ENCODE data around the gene LEMD3. TPM values are rescaled to one million over a fixed set of nuclear protein-coding genes. Genes with fewer than 3 reads are reported as not detected.

Gene LEMD3
- total RNA-seq, 2 experiments from 2014 or later = 67.1 to 68.8 TPM

DNA sequence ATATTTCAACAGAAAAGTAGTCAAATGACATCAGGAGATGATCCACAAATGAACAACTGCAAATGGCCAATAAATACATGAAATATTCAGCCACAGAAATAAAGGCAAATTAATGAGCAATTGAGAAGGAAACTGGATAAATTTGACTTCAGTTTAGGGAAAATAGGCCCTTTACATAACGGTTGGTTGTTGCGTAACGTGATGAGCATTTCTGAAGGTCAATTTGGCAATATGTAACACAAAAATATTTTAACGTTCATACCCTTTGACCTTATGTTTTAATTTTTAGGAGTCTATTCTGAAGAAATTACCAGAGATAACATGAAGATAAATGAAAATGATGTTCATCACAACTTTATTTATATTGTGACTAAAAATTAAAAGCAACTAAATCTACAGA lies 94.4 kb downstream of the LEMD3 start:
- CTCF ChIA-PET = no interaction called here
- POLR2A ChIA-PET = no interaction called here
- H3K9me3 Mint-ChIP-seq = no peaks in the 10 kb centered on the region
- no peak overlapping the region for H3K27ac Mint-ChIP-seq
- H3K4me3 Mint-ChIP-seq = no peak overlapping the region
- no peaks in the 10 kb centered on the region for H3K36me3 Mint-ChIP-seq (ENCODE audit: low read depth)
- H3K36me3 ChIP-seq (ENCODE audit: insufficient read depth, low read length) = no peaks in the 10 kb centered on the region
- H3K4me3 ChIP-seq (ENCODE audit: low read length) = no peak overlapping the region
- ATAC-seq (ENCODE audit: poor library complexity) = no peak
- peaks cover 23% of the 10 kb centered on the region for H3K27me3 Mint-ChIP-seq
- TF ChIP-seq, protein P1, sequence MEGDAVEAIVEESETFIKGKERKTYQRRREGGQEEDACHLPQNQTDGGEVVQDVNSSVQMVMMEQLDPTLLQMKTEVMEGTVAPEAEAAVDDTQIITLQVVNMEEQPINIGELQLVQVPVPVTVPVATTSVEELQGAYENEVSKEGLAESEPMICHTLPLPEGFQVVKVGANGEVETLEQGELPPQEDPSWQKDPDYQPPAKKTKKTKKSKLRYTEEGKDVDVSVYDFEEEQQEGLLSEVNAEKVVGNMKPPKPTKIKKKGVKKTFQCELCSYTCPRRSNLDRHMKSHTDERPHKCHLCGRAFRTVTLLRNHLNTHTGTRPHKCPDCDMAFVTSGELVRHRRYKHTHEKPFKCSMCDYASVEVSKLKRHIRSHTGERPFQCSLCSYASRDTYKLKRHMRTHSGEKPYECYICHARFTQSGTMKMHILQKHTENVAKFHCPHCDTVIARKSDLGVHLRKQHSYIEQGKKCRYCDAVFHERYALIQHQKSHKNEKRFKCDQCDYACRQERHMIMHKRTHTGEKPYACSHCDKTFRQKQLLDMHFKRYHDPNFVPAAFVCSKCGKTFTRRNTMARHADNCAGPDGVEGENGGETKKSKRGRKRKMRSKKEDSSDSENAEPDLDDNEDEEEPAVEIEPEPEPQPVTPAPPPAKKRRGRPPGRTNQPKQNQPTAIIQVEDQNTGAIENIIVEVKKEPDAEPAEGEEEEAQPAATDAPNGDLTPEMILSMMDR (IDR thresholded peaks at IDR 0.05) = no peak
- no peaks in the 10 kb centered on the region for H3K9me3 ChIP-seq (ENCODE audit: control insufficient read depth in 1 of 2, insufficient read depth in 1 of 2, low read length in 2 of 2)
- no peak for DNase-seq
- H3K4me1 ChIP-seq (ENCODE audit: insufficient read depth, low read length) = no peaks in the 10 kb centered on the region
- H3K4me1 Mint-ChIP-seq (ENCODE audit: low read depth) = no peaks in the 10 kb centered on the region
- H3K27ac ChIP-seq (ENCODE audit: low read depth in 1 of 2, low read length in 2 of 2) = no peak overlapping the region
- intact Hi-C loops (cut with DNase I, micrococcal nuclease) = no loop called here
- peaks cover 0 to 8% of the 10 kb centered on the region in 2 experiments for H3K27me3 ChIP-seq (ENCODE audit: control insufficient read depth in 1 of 2, insufficient read depth in 2 of 2, low read length in 2 of 2)

DNA sequence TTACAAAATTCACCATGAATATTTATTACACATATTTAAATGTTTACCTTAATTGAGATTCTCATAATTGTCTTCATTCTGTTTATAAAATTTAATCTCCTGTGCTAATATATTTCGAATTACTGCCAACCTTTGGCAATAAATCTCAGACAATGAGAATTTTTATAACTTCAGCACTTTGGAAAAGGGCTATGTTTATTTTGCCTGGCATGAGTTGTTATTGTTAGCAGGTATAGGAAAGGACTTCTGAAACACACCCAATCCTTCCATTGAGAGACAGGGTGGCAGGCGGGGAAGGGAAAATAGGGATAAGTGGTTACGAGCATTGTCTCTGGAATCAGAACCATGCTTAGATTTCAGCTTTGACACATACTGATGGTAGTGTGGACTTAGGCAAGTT lies 97.0 kb downstream of the LEMD3 start:
- DNase-seq (no peak), ATAC-seq (ENCODE audit: poor library complexity) (no peak)
- no peaks in the 10 kb centered on the region for H3K9me3 Mint-ChIP-seq
- peaks cover 20% of the 10 kb centered on the region for H3K27me3 Mint-ChIP-seq
- intact Hi-C loops (cut with DNase I, micrococcal nuclease) = no loop called here
- TF ChIP-seq, protein P1 (IDR thresholded peaks at IDR 0.05) = no peak
- H3K4me3 ChIP-seq (ENCODE audit: low read length) = no peak overlapping the region
- H3K4me3 Mint-ChIP-seq = no peak overlapping the region
- H3K27ac ChIP-seq (ENCODE audit: low read depth in 1 of 2, low read length in 2 of 2) = no peak overlapping the region
- CTCF ChIA-PET = no interaction called here
- peaks cover 0 to 8% of the 10 kb centered on the region in 2 experiments for H3K27me3 ChIP-seq (ENCODE audit: control insufficient read depth in 1 of 2, insufficient read depth in 2 of 2, low read length in 2 of 2)
- H3K27ac Mint-ChIP-seq = no peak overlapping the region
- H3K4me1 ChIP-seq (ENCODE audit: insufficient read depth, low read length) = no peaks in the 10 kb centered on the region
- POLR2A ChIA-PET = no interaction called here
- H3K36me3 ChIP-seq (ENCODE audit: insufficient read depth, low read length) = no peaks in the 10 kb centered on the region
- H3K36me3 Mint-ChIP-seq (ENCODE audit: low read depth) = no peaks in the 10 kb centered on the region
- no peaks in the 10 kb centered on the region for H3K4me1 Mint-ChIP-seq (ENCODE audit: low read depth)
- H3K9me3 ChIP-seq (ENCODE audit: control insufficient read depth in 1 of 2, insufficient read depth in 1 of 2, low read length in 2 of 2) = no peaks in the 10 kb centered on the region

DNA sequence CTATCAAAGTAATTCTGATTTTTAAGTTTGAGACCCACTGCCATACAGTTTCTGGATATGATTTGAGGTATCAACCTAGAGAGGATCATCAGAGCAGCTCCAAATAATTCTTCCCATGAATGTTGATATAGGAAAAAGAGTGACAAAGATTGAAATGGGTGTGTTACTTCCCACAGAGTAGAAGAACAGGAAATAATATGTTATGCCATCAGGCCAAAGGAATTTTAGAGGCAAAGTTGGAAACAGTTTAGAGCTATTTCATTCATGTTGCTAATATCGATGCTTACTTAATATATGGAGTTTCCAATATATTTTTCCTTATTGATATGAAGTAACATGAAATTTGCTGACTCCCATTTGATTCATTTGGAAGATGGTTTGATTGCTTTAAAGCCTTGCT lies 100.2 kb downstream of the LEMD3 start:
- H3K4me3 Mint-ChIP-seq = no peak overlapping the region
- CTCF ChIA-PET = no interaction called here
- intact Hi-C loops (cut with DNase I, micrococcal nuclease) = no loop called here
- DNase-seq = no peak
- no peak overlapping the region for H3K27ac ChIP-seq (ENCODE audit: low read depth in 1 of 2, low read length in 2 of 2)
- H3K9me3 ChIP-seq (ENCODE audit: control insufficient read depth in 1 of 2, insufficient read depth in 1 of 2, low read length in 2 of 2) = no peaks in the 10 kb centered on the region
- H3K27me3 ChIP-seq (ENCODE audit: control insufficient read depth in 1 of 2, insufficient read depth in 2 of 2, low read length in 2 of 2) = peaks cover 0 to 14% of the 10 kb centered on the region in 2 experiments
- POLR2A ChIA-PET = no interaction called here
- no peak overlapping the region for H3K27ac Mint-ChIP-seq
- peaks cover 34% of the 10 kb centered on the region for H3K27me3 Mint-ChIP-seq
- H3K9me3 Mint-ChIP-seq = no peaks in the 10 kb centered on the region
- H3K4me3 ChIP-seq (ENCODE audit: low read length) = no peak overlapping the region
- no peaks in the 10 kb centered on the region for H3K4me1 Mint-ChIP-seq (ENCODE audit: low read depth)
- no peaks in the 10 kb centered on the region for H3K36me3 Mint-ChIP-seq (ENCODE audit: low read depth)
- no peaks in the 10 kb centered on the region for H3K4me1 ChIP-seq (ENCODE audit: insufficient read depth, low read length)
- no peak for ATAC-seq (ENCODE audit: poor library complexity)
- TF ChIP-seq, protein P1 (IDR thresholded peaks at IDR 0.05) = no peak
- no peaks in the 10 kb centered on the region for H3K36me3 ChIP-seq (ENCODE audit: insufficient read depth, low read length)
